ENCODE data around the gene MAD1L1.

DNA sequence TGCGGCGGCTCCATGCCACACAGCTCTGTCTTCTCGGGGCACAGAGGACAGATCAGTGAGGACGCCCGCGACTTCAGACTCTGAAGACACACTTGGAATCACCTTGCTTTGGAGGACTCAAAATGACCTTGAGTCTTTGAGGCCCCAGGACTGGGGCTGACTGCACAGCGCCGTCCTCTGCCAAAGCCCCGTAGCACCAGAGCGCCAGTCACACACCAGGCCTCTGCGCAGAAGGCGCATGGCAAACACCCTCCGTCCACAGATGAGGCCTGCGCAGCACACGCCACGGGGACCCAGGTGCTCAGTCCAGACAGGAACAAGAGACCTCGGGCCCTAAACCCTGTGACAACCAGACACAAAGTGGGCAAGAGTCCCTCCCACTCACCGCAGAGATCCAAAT lies 134.7 kb downstream of the MAD1L1 start:
- TF ChIP-seq, protein P1, sequence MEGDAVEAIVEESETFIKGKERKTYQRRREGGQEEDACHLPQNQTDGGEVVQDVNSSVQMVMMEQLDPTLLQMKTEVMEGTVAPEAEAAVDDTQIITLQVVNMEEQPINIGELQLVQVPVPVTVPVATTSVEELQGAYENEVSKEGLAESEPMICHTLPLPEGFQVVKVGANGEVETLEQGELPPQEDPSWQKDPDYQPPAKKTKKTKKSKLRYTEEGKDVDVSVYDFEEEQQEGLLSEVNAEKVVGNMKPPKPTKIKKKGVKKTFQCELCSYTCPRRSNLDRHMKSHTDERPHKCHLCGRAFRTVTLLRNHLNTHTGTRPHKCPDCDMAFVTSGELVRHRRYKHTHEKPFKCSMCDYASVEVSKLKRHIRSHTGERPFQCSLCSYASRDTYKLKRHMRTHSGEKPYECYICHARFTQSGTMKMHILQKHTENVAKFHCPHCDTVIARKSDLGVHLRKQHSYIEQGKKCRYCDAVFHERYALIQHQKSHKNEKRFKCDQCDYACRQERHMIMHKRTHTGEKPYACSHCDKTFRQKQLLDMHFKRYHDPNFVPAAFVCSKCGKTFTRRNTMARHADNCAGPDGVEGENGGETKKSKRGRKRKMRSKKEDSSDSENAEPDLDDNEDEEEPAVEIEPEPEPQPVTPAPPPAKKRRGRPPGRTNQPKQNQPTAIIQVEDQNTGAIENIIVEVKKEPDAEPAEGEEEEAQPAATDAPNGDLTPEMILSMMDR (conservative IDR thresholded peaks at IDR 0.05; ENCODE audit: low read length), result no peak
- TF ChIP-seq EZH2phosphoT487 (IDR thresholded peaks at IDR 0.05; ENCODE audit: borderline replicate concordance, low read depth, low read length), result no peak

Data from OCI-LY7 (cell line).